T-helper 1 cell treated with Interleukin-12 subunit alpha and Interleukin-12 subunit beta and Interleukin-4 antibody, amounts not matched to agents 30 ng/mL and 1 ng/mL, for 36 hours (primary cell): ENCODE data around the gene MTUS2. TPM values are rescaled to one million over a fixed set of nuclear protein-coding genes. Genes with fewer than 3 reads are reported as not detected.
"Not testable (repeated sequence)": the region's sequence is repeated elsewhere in the genome, so short reads cannot be mapped to it uniquely, and the experiment has no call there.

Experiments
- intact Hi-C: fragments of 100-400 bp; cut with micrococcal nuclease; formaldehyde crosslinking; loops from one replicate; pipeline ENCODE4 v1.15.1; 2024
- total RNA-seq: library from RNA; stranded (reverse); gene quantifications from 2 replicates; pipeline ENCODE4 v1.2.3, GENCODE V29; 2022

Gene MTUS2
- total RNA-seq, 1 donor from 2014 or later, result not detected

- intact Hi-C loops, result no loop called here
Measured at GRCh38 chr13:28955264-28955966, 135.3 kb downstream of the MTUS2 start.

- intact Hi-C loops, result no loop called here
Measured at GRCh38 chr13:28958018-28958417, 137.9 kb downstream of the MTUS2 start.

- intact Hi-C loops, result no loop called here
Measured at GRCh38 chr13:28958441-28958840, 138.3 kb downstream of the MTUS2 start.

- intact Hi-C loops, result no loop called here
Measured at GRCh38 chr13:28964052-28964451, 143.9 kb downstream of the MTUS2 start.

GRCh38 chr13:28964803-28965202, 144.7 kb downstream of the MTUS2 start:
- intact Hi-C loops, result no loop called here

- intact Hi-C loops, result no loop called here
Measured at GRCh38 chr13:28967029-28967915, 147.1 kb downstream of the MTUS2 start.

- intact Hi-C loops, result no loop called here
Measured at GRCh38 chr13:28976195-28976594, 156.1 kb downstream of the MTUS2 start.

GRCh38 chr13:28976636-28977035, 156.5 kb downstream of the MTUS2 start:
- intact Hi-C loops, result no loop called here

- intact Hi-C loops, result no loop called here
Measured at GRCh38 chr13:28978574-28978973, 158.4 kb downstream of the MTUS2 start.

- intact Hi-C loops, result no loop called here
Measured at GRCh38 chr13:28981530-28981929, 161.4 kb downstream of the MTUS2 start.

GRCh38 chr13:28983641-28984040, 163.5 kb downstream of the MTUS2 start:
- intact Hi-C loops, result no loop called here

- intact Hi-C loops, result no loop called here
Measured at GRCh38 chr13:28984326-28984725, 164.2 kb downstream of the MTUS2 start.

- intact Hi-C loops, result no loop called here
Measured at GRCh38 chr13:28984825-28985224, 164.7 kb downstream of the MTUS2 start.

GRCh38 chr13:28990378-28990777, 170.2 kb downstream of the MTUS2 start:
- intact Hi-C loops, result not testable (repeated sequence)

GRCh38 chr13:28991764-28992163, 171.6 kb downstream of the MTUS2 start:
- intact Hi-C loops, result no loop called here

GRCh38 chr13:29000826-29001225, 180.7 kb downstream of the MTUS2 start:
- intact Hi-C loops, result no loop called here

GRCh38 chr13:29005035-29005762, 185.1 kb downstream of the MTUS2 start:
- intact Hi-C loops, result no loop called here

GRCh38 chr13:29005763-29006120, 185.6 kb downstream of the MTUS2 start:
- intact Hi-C loops, result no loop called here

GRCh38 chr13:29006359-29006850, 186.3 kb downstream of the MTUS2 start:
- intact Hi-C loops, result no loop called here

GRCh38 chr13:29008296-29008695, 188.2 kb downstream of the MTUS2 start:
- intact Hi-C loops, result no loop called here

- intact Hi-C loops, result no loop called here
Measured at GRCh38 chr13:29020314-29020713, 200.2 kb downstream of the MTUS2 start.

- intact Hi-C loops, result no loop called here
Measured at GRCh38 chr13:29021311-29021710, 201.2 kb downstream of the MTUS2 start.
